ENCODE results near the gene BROX. TPM values are rescaled to one million over a fixed set of nuclear protein-coding genes. Genes with fewer than 3 reads are reported as not detected.
"Not testable (repeated sequence)": the region's sequence is repeated elsewhere in the genome, so short reads cannot be mapped to it uniquely, and the experiment has no call there.

BROX gene
- total RNA-seq, 1 donor: 101 TPM

GRCh38 chr1:222759451-222760035 lies 47.2 kb downstream of the BROX start:
- DNase-seq (ENCODE audit: low read depth): no peak
- no peak for TF ChIP-seq CTCF (IDR thresholded peaks at IDR 0.05; ENCODE audit: insufficient read depth, low read length)
- H3K4me3 ChIP-seq (ENCODE audit: low read depth, low read length): no peak overlapping the region

GRCh38 chr1:222761083-222761482 lies 48.7 kb downstream of the BROX start:
- H3K4me3 ChIP-seq (ENCODE audit: low read depth, low read length): no peak overlapping the region
- TF ChIP-seq CTCF (IDR thresholded peaks at IDR 0.05; ENCODE audit: insufficient read depth, low read length): no peak
- no peak for DNase-seq (ENCODE audit: low read depth)

- DNase-seq (ENCODE audit: low read depth); H3K4me3 ChIP-seq (ENCODE audit: low read depth, low read length): not testable (repeated sequence)
Observed at GRCh38 chr1:222762178-222762577, 49.8 kb downstream of the BROX start.

GRCh38 chr1:222767152-222767571 lies 54.8 kb downstream of the BROX start:
- no peak overlapping the region for H3K4me3 ChIP-seq (ENCODE audit: low read depth, low read length)
- TF ChIP-seq CTCF (IDR thresholded peaks at IDR 0.05; ENCODE audit: insufficient read depth, low read length): no peak
- no peak for DNase-seq (ENCODE audit: low read depth)

- DNase-seq (ENCODE audit: low read depth): no peak
- TF ChIP-seq CTCF (IDR thresholded peaks at IDR 0.05; ENCODE audit: insufficient read depth, low read length): no peak
- H3K4me3 ChIP-seq (ENCODE audit: low read depth, low read length): no peak overlapping the region
Observed at GRCh38 chr1:222768592-222768991, 56.2 kb downstream of the BROX start.

GRCh38 chr1:222769181-222769580 lies 56.8 kb downstream of the BROX start:
- no peak for DNase-seq (ENCODE audit: low read depth)
- no peak overlapping the region for H3K4me3 ChIP-seq (ENCODE audit: low read depth, low read length)
- no peak for TF ChIP-seq CTCF (IDR thresholded peaks at IDR 0.05; ENCODE audit: insufficient read depth, low read length)

- no peak for TF ChIP-seq CTCF (IDR thresholded peaks at IDR 0.05; ENCODE audit: insufficient read depth, low read length)
- no peak overlapping the region for H3K4me3 ChIP-seq (ENCODE audit: low read depth, low read length)
- DNase-seq (ENCODE audit: low read depth): peak; percentile 84
Observed at GRCh38 chr1:222769971-222770620, 57.7 kb downstream of the BROX start.
